SIG-M5 treated with dmso at 0.1 percent for 504 hours (cell line): ENCODE data around the gene MYCBPAP.
A peak's percentile ranks its signal among the peaks of the same experiment; 100 is the strongest.

Experiments
- DNase-seq: peaks from one replicate; lab custom pipeline; 2025; ENCODE audit not compliant: unreplicated experiment; lab: John Stamatoyannopoulos, UW

MYCBPAP gene

DNA sequence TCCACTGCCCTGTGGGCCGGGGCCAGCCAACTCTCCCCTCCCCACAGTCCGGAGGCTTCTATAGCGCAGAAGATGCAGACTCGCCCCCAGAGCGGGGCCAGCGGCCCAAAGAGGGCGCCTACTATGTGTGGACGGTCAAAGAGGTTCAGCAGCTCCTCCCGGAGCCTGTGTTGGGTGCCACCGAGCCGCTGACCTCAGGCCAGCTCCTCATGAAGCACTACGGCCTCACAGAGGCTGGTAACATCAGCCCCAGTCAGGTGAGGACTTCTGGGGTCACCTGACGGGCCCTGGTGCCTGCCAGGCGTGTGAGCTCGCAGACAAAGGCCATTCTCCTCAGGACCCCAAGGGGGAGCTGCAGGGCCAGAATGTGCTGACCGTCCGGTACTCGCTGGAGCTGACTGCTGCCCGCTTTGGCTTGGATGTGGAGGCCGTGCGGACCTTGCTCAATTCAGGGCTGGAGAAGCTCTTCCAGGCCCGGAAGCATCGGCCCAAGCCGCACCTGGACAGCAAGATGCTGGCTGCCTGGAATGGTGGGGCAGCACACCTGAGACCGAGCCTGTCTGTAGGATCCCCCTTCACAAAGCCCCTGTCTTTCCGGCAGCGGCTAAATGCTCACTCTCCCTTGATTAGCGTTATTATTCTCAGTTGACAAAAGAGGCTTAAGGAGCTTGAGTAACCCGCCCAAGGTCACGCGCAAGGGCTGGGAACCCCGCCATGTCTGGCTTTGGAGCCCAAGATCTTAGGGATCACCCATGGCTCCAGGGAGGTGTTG, 42.6 kb downstream of the MYCBPAP start:
- DNase-seq, result peak; percentile 59

DNA sequence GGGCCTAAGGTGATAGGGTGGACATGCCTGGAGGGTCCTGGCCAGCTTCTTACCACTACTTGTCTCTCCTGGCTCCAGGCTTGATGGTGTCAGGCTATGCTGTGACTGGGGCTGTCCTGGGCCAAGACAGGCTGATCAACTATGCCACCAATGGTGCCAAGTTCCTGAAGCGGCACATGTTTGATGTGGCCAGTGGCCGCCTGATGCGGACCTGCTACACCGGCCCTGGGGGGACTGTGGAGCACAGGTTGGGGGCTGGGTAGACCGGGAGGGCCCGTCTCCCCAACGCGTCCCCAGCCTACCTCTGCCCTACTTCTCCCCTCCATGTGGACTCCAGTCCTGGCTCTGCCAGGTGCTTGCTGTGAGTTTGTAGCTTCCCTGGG, 43.2 kb downstream of the MYCBPAP start:
- no peak for DNase-seq

DNA sequence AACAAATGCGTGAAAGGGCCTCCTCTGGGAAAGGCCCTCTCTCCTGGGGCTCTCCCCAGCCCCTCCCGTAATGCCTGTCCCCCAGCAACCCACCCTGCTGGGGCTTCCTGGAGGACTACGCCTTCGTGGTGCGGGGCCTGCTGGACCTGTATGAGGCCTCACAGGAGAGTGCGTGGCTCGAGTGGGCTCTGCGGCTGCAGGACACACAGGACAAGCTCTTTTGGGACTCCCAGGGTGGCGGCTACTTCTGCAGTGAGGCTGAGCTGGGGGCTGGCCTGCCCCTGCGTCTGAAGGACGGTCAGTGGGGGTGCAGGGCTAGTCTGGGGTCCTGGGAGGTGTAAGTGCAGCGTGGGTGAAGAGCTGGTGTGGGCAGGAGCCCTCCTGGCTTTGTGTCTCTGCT, 43.6 kb downstream of the MYCBPAP start:
- DNase-seq, result no peak

DNA sequence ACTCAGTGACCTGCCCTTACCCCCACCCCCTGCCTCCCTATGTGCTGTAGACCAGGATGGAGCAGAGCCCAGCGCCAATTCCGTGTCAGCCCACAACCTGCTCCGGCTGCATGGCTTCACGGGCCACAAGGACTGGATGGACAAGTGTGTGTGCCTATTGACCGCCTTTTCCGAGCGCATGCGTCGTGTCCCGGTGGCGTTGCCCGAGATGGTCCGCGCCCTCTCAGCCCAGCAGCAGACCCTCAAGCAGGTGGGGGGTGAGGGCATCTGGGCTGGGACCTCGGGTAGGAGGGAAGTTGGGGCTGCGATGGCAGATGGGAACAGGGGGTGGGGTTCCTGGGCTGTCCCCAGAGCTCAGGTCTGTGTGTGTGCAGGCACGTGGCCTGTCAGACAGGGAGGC, 46.0 kb downstream of the MYCBPAP start:
- no peak for DNase-seq

DNA sequence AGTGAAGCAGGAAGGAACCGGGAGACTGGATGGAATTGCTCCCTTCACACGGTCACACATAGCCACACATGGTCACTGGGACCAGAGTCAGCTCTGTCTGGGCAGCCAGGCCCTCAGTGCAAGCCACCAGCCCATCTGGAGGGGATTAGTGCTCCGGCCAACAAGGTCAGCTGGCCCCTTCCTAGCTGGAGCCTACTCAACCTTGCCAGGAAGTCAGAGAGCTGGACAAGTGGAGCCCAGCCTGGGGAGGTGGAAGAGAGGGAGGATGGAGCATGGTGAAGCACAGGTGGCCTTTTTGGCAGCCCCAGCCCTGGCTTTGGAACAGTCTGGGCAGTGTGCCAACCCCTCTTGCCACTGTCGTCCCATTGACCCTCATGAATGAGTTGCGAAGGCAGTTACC, 48.6 kb downstream of the MYCBPAP start:
- no peak for DNase-seq

DNA sequence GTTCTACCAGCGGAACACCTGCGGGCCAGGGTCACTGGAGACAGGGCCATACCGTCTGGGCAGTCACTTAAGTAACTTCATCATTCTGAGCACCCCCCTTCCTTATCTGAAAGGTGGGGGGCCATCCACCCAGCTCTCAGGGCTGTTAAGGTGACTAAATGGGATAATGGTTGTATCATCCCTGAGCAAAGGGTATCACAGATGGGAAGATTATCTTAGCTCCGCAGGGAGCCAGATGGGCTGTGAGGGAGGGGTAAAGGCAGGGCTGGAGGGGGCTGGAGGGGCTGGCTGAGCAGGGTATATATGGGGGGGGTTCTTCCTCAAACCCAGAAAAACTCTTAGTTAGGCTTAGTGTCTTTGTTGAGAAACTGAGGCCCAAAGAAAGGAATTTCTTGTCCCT, 49.4 kb downstream of the MYCBPAP start:
- no peak for DNase-seq

DNA sequence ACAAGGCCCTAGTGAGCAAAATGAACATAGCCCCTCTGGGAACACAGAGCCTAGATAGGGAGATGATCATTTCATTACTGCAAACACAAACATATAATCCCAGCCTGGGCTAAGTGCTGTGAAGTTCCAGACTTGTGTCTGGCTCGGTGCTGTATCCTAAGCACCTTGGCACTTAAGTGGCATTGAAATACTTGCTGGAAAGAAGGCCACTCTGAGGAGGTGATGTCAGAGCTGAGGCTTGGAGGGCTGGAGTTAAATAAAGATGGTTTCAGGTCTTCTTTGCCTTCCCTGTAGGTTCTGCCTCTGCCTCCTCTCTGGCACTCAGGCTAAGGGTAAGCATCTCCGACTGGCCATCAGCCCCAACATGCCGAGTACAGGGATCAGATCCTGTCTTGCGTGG, 49.9 kb downstream of the MYCBPAP start:
- no peak for DNase-seq

DNA sequence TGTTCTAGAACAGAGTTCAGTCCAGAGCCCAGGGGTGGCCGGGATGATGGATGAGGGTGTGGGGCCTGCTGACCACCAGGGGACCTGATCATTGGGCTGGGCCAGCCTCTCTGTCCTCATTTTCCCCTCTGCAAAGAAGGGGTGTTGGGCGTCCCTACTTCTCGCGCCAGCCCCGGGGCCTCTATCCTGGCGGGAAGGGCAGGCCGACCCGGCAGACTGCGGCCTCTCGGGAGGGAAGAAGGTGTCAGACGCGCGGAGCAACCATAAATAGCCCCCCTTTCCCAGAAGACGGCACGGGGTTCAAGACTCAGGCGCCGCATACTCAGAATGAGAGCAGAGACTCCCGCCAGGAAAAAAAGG, 50.3 kb downstream of the MYCBPAP start:
- no peak for DNase-seq

DNA sequence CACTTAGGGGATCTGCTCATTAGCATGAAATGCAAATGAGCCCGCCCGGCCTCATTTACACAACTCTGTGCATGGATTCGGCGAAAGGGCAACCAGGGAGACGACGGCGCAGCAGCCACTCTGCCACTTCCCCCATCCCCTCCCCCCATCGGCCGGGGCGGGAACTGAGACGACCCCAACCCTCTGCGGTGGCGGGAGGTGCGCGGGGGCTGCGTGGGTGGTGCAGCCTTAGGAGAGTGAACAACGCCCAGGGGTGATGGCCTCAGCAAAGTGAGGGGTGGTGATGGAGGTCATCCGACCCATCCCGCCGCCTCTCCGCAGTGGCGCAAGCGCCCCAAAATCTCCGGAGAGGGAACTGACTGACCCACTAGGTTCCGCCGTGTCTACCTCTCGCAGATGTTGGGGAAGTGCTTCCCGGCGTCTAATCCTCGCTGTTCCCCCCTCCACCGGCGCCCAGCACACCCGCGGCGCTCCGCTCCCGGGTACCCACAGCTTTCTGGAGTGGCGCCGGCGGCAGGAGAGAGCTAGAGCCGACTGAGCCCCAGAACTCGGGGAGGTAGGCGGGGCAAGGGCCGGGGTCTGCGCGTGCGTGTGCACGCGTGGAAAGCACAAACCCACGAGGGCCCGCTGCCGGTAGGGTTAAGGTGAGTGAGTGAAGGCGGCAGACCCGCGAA, 50.8 kb downstream of the MYCBPAP start:
- no peak for DNase-seq

DNA sequence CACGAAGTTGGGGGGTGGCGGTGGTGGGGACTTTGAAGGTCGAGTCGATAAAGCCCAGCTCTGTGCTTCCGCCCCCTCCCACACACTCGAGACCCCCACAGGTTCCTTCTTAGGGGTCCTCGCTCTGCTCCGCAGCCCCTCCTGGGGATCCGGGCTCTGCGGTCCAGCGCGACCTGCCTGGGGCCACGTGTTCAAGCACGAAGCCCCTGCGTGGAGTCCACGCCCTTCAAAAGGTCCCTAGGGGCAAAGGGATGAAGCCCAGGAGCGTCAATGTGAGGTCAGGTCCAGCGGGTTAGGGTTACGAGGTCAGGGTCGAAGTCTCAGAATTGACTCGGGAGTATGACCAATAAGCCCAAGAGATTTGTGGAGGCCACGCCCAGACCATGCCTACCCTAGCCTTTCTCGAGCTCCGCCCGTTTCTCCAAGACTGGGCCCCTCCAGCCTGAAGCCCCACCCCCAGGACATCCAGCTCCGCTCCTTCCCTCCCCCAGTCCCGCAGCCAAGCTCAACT, 51.5 kb downstream of the MYCBPAP start:
- peak; percentile 42 for DNase-seq

DNA sequence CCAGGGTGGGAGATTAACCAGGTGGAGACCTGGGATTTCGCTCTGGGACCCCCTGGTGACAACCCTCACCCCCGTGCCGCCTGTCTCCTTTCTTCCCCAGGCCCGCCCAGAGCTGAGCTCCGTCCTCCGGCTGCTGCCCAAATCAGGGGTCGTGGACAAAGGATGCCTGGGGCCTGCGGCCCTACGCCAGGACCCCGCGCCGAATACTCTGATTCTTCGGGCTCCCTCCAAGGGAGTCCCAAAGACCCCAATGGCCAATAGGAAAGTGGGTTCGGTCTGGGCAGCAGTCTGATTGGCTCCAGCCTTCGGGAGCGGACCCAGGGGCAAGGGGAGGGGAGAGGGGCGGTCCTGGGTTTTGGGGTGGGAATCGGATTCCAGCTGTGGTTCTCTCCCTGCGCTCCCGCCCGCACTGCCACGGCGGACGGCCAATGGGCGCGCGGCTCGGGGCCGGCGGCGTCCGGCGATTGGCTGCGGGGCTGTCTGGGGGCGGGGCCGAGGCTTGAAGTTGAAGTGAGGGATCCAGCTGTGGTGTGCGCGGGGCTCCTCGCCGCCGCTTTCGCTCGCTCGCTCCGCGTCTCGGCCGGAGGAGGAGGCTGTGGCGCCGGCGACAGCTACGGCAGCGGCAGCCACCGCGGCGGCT, 52.1 kb downstream of the MYCBPAP start, which contains the start of gene CACNA1G:
CACNA1G (plus strand) TSS at position 531 of the 640 bp plus-strand sequence. CDS start 745 bp downstream, outside the sequence.
- peak; percentile 85 for DNase-seq

DNA sequence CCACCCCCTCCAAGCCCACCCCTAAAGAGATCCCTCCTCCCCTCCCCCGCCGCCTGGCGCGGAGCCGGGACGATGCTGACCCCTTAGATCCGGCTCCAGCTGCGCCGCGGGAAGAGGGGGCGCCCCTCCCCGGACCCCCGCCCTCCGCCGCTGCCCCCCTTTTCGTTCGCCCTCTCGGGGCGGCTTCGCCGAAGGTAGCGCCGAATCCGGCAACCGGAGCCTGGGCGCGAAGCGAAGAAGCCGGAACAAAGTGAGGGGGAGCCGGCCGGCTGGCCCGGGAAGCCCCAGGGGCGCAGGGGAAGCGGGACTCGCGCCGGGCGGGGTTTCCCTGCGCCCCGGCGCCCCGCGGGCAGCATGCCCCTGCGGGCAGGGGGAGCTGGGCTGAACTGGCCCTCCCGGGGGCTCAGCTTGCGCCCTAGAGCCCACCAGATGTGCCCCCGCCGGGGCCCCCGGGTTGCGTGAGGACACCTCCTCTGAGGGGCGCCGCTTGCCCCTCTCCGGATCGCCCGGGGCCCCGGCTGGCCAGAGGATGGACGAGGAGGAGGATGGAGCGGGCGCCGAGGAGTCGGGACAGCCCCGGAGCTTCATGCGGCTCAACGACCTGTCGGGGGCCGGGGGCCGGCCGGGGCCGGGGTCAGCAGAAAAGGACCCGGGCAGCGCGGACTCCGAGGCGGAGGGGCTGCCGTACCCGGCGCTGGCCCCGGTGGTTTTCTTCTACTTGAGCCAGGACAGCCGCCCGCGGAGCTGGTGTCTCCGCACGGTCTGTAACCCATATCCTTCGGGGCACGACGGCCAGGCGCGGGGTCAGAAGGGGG, 52.9 kb downstream of the MYCBPAP start:
- no peak for DNase-seq

DNA sequence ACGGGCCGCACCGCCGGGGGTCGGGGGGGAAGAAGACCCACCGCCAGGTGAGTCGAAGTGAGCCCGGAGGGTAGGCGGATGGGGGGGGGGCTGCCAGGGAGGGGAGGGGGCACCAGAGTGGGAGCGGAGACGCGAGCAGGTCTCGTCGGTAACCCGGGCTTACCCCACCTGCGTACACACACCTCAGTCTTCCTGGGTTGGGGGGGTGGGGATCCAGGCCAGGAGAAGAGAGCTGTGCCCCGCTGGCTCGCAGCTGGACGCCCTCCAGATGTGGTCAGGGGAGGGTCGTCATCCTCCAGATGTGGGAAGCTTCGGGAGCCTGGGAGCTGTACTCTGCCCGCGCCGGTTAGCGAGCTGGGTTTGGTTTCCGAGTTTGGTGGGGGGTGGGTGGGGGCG, 53.5 kb downstream of the MYCBPAP start:
- DNase-seq, result no peak

DNA sequence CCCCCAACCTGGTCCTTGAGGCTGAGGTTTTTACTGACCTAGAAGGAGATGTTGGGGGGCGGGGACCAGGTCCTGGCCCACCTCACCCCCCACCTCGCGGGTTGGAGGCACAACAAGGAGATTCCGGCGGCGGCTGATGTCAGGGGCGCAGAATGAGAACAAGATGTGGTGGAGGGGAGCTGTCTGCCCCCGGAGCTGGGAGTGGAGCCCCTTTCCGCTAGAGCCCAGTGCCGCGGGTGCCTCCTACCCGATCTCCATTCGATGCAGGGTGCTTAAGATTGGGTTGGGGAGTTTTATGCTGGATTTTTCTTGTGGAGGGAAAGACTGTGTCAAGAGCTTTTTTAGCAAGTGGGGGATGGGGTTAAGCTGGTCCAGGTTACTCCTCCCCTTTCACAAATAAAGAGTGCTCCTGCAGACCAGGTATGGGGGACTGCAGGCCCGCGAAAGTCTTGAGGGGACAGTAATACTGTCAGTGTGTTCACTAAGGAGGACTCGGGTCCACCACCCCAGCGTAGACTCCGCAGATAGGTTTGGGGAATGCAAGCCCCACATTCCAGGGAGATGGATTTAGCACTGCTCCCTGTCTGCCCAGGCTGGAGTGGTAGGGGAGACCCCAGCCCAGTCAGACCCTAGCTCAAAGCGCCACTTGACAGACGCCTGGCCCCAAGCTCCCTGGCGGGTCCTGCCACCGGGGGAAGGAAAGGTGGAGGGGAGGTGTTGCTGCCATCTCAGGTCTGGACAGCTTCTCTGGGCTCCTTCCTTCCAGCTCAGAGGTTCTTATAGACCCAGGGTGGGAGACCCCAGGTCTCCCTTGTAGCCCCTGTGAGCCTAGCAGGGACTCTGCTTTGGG, 54.2 kb downstream of the MYCBPAP start:
- DNase-seq, result no peak

DNA sequence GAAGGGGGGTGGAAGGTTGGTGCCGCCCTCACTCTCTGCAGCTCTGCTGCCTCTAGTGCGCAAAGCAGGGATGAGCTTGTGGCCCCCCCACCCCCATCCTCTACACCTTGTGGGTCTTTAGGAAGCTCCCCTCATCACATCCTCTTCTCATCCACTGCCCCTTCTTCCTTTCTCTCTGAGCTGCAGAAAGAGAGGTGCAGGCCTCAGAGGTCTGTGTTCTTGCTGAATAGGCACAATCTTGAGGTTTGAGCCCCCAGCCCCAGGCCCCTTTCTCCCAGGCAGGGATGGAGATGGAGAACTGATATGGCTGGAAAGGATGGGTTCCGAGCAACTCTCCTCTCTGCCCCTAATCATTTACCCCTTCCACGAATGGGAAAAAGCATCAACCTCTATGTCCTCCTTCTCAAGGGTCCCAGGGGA, 54.9 kb downstream of the MYCBPAP start:
- DNase-seq, result no peak

DNA sequence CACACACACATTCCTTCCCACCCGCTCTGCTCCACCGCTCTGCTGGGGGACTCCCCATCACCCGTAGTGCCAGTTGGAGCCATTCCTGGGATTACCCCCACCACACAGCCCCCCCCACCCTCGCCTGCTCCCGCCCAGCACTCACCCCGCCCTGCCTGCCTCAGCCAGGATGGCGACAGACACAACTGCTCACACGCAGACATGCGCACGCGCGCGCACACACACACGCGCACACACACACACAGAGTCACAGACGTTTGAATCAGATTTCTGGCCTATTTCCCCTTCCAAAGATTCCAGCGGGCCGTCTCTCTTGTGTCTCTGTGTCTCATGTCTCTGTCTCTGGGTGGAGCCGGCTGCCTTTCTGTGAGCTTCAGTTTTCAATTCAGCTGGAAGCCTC, 56.7 kb downstream of the MYCBPAP start:
- DNase-seq, result no peak

DNA sequence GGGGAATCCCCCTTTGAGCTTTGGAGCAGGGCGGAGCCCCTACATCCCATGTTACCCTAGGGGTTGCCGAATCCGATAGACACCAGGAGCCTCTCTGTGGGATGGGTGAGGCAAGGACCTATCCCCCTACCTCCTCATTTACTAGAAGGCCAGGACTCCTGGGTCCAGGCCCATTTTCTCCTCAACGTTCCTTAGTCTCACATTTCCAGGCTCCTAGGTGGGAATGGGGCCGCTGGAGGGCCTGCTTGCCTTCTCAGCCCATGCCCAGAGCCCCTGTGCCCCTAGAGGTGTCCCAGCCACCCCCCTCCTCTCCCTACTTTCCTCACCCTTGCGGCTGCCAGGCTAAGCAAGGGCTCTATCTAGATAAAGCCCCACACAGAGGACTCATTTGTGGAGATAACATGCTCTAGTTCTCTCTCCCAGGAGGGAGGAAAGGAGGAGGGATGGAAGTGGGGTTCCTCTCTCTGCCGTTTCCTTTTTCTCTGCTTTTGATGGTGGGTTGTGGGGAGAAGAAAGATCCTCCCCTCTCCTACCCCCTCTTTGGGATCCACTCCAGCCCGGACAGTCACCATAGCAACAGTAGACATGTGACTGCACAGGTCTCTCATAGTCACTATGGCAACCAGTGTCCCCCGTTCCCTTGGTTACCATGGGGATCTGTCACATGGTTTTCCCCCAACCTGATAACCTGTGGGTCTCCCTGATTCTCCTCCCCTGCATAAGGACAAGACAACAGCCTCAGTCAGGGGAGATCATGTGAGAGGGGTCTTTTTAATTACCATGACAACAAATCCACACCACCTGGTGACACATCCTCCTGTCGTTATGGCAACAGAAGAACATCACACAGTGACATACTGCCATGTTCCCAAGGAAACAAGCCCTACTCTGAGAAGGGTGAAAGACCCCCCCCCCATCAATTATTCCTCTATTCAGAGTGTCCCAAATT, 57.4 kb downstream of the MYCBPAP start:
- no peak for DNase-seq

DNA sequence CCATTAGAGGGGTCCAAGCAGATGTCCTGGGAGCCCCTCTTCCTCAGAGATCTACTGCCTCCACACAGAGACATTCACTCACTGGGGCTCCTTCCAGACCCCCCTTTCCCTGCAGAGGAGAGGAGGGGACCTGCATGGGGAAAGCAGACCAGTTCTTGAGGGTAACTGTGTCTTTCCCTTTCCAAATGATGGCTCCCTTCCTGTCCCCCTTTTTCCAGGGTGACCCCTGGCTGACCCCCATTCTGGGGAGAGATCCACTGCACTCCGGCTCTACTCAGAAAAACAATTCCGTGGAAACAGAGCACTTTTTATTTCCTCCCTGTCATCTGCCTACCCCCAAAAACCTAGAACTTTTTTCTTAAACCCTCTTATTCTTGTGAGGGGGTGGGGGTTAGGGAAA, 58.6 kb downstream of the MYCBPAP start:
- no peak for DNase-seq

DNA sequence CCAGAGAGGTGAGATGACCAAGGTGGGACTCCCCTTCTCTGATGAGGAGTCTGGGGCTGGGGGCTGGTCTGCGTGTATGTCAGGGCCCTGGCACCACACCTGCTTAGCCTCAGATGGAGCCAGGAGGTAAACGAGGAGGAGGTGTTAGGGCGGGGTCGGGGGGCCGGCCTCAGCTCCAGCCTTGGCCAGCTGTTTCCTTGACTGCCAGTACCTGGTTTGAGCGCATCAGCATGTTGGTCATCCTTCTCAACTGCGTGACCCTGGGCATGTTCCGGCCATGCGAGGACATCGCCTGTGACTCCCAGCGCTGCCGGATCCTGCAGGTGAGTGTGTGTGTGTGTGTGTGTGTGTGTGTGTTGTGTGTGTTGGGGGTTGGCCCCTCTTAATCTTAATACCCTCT, 60.4 kb downstream of the MYCBPAP start:
- DNase-seq, result no peak
